ENCODE results near the gene ADD1.

ADD1 gene

DNA sequence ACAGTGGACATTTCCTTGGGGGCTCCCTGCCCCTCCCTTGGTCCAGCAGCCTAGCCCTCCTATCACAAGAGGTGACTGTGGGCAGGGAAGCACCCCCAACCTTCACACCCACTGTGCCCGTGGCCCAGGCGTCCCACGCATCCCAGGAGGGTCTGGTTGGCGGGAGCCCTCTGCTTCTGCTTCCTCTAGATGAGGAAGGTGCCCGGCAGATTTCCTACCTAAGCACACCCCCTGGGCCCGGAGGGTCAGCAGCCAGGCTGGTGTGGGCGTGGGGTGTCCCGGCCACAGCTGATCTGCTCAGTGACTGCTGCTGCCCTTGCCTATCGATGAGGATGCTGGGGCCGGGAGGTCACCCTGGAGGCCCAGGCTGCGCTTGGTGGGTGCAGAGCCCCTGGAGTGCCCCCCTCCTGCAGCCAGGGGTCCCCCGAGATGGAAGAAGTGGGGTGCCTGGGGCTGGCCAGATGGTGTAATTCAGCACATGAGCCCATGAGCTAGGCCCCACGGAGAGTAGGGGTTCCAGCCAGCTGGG, 38.6 kb upstream of the ADD1 start:
- DNase-seq (ENCODE audit: low read depth): no peak

- DNase-seq (ENCODE audit: low read depth): no peak
Observed at GRCh38 chr4:2805712-2806389, 37.8 kb upstream of the ADD1 start.

- no peak for DNase-seq (ENCODE audit: low read depth)
Observed at GRCh38 chr4:2806390-2807355, 37.0 kb upstream of the ADD1 start.

GRCh38 chr4:2807571-2807970, 36.1 kb upstream of the ADD1 start:
- no peak for DNase-seq (ENCODE audit: low read depth)

GRCh38 chr4:2808001-2808400, 35.6 kb upstream of the ADD1 start:
- no peak for DNase-seq (ENCODE audit: low read depth)

DNA sequence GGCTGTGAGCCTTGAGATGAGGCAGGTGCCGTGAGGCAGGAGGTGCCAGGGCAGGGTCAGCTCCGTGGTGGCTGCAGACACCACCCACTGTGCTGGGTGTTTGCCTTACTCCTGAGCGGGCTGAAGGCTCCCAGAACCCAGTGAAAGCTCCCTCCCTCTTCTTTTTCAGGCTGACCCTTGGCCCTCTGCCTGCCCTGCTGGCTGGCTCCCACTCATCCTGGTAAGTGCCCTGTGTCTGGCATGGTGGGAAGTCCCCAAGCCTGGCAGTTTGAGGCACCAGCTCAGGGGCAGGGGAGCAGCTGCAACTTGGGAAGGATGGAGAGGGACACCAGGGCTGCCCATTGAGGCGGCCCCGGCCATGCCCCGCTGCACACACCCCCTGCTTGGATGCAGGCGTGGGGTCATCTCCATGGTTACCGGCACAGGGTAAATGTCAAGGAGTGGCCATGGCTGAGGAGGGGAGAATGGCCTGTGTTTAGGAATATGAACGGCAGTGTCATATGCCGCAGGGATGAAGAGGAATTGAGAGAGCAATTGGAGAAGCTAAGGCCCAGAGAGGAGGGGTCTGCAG, 33.9 kb upstream of the ADD1 start:
- DNase-seq (ENCODE audit: low read depth): no peak

DNA sequence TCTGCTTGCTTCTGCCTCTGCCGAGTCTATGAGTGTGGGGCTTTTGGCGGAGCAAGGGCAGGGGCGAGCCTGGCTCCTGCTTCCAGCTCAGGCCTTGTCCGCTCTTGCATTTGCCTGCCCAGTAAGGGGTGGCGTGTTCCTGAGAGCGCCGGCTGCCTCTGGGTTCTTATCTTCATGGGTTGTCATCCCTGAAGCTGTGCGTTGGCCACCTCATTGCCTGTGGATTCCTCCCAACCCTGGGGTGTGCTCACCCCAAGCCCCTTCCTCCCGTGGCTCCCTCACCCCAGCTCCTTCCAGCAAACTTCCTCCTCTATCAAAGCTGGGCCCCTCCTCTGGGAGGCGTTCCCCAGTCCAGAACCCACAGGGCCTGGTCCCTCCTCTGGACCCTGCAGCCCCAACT, 33.3 kb upstream of the ADD1 start:
- DNase-seq (ENCODE audit: low read depth): no peak

DNA sequence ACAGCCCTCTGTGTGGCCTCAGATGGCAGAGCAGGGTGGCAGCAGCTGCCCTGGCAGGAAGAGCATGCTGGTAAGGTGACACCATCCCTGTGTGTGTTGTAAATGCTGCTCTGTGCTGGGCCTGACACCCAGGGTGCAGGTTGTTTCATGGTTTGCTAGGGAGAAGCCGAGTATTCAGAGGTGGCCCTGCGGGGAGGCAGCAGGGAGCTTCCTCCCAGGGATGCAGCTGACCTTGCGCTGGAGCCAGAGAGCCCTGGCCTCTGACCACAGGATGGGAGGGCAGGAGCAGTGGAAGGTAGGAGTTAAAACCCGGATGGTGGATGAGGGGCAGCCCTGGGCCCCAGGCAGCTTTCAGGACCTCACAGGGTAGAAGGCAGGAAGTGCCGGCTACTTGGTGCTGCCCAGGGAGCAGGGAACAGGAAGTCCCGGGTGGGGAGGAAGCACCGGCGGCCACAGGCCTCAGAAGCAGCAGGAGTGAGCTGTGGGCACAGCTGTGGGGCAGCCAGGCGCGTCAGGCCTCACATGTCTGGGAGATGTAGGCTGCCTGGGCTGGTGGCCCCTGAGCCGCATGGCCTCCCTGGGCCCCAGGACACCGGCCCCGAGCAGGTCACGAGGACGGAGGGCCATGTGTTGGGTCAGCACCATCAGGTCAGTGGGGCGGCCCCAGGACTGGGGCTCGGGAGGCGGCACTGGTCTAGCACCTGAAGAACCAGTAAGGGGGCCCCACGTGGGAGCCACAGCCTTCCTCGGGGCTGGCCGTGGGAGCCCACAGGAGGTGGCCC, 31.6 kb upstream of the ADD1 start:
- peak; percentile 26 for DNase-seq (ENCODE audit: low read depth)

- no peak for DNase-seq (ENCODE audit: low read depth)
Observed at GRCh38 chr4:2812612-2813354, 30.9 kb upstream of the ADD1 start.

GRCh38 chr4:2813446-2814405, 29.9 kb upstream of the ADD1 start:
- DNase-seq (ENCODE audit: low read depth): no peak

- DNase-seq (ENCODE audit: low read depth): no peak
Observed at GRCh38 chr4:2814627-2815270, 28.9 kb upstream of the ADD1 start.

- no peak for DNase-seq (ENCODE audit: low read depth)
Observed at GRCh38 chr4:2816401-2816954, 27.2 kb upstream of the ADD1 start.

- DNase-seq (ENCODE audit: low read depth): no peak
Observed at GRCh38 chr4:2817137-2817536, 26.5 kb upstream of the ADD1 start.

DNA sequence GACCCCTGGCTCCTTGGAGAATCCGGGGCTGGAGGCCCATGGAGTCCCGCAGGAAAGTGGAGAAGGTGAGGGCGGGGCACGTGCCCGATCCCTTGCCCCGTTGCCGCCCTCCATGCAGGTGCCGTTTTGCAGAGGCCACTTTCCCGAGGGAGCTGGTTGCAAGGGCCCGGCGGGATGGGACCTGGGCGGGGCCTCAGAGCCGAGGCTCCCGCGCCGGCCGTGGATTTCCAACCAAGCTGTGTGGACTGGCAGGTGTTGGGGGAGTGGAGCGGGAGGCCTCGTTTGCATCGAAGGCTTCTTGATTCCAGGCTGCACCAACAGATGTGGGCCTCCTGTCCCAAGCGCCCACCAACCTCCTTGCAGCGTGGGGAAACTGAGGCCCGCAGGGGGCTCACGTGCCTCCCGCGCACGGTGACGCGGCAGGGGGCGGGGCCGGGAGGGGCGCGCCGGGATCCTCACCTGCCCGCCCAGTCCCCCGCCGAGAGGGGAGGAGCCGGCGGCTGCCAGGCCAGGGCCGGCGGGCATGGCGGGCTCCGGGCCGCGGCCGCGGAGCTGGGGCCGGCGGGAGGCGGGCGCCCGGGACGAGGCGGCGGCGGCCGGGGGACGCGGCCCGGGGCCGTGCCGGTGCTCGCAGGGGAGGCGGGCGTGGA, 25.8 kb upstream of the ADD1 start:
- no peak for DNase-seq (ENCODE audit: low read depth)

DNA sequence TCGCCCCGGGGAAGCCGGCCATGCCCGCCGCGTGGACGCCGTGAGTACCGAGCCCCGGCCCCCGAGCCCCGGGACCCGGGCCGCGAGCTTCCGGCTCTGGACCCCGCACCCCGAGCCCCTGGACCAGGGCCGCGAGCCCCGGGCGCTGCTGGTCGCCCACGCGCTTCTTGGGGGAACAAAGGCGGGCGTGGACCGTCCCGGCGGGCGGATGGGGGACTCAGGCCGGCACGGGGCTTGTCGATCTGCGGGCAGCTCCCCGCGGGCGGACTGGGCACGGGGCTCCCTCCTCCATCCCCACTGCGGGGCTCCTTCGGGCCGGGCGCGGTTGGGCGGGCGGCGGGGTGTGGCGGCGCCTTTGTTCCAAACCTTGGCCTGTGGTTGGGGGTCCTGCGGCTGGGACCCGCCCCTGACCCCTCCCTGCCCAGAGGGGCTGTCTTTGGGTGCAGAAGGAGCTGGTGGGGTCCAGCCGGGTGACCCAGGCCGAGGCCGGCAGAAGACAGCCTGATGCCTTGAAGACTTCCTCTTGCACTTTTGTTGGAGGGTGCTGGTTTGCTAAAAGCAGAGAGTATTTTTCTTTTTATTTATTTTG, 25.2 kb upstream of the ADD1 start:
- no peak for DNase-seq (ENCODE audit: low read depth)

DNA sequence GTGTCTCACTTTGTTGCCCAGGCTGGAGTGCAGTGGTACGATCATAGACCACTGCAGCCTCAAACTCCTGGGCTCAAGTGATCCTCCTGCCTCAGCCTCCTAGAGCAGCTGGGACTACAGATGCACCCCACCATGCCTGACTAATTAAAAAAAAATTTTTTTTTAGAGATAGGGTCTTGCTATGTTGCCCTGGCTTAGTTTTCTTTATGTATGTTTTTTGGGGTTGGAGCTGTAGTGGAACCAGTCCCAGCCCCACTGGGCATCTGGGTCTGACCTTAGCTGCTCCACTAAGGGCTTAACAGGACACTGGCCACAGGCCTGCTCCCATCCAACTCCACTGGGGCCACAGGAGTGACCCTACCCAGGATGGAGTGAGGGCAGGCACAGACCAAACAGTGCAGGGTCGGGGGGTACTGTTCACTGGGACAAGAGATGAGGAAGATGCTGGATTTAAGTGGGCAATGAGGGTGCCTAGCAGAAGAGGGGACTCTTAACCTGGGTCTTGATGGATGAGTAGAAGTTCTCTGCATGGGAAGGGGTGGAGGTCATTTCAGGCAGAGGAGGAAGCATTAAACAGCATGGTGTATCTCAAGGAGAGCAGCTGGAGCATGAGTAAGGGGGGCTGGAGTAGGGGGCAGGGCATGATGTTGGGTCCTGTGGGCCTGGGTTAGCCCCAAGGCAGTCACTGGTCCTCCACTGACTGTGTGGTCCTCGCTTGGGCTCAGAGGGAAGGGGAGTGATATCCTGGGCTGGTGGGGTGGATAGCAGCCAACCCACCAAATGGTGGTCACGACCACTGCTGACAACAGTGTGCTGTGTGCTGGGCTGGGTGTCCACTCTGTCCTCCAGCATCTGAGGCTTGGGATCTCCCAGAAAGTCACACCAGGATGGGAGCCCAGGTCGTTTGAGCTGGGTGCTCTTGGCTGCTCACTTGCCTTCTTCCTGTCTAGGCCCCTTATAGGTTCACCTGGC, 24.1 kb upstream of the ADD1 start:
- no peak for DNase-seq (ENCODE audit: low read depth)

Data from stimulated activated CD8-positive, alpha-beta memory T cell treated with anti-CD3 and anti-CD28 coated beads, Interleukin-12 subunit alpha, Interleukin-12 subunit beta, amount 100 ng/mL, for 1 hour (primary cell).